GM12874 (cell line): Measurements from ENCODE around the gene EP400.

Source experiments
- TF ChIP-seq, protein P1 (sequence below): IDR thresholded peaks from 2 replicates; pipeline ENCODE4 v1.5.1; 2011; ENCODE audit warnings: low read depth, mild to moderate bottlenecking, control low read depth, low read length, moderate library complexity; ENCODE audit not compliant: insufficient read depth

The EP400 gene

DNA sequence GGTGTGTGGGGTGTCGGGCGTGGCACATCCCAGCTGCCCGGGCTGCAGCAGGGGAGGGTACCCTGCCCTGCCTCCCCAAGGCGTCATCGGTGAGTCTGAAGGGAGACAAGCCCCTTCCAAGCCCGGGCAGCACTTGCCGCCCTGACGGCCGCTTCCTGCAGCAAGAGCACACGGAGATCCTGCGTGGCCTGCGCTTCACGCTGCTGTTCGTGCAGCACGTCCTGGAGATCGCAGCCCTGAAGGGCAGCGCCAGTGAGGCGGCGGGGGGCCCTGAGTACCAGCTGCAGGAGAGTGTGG, 30.7 kb upstream of the EP400 start:
- TF ChIP-seq, protein P1, sequence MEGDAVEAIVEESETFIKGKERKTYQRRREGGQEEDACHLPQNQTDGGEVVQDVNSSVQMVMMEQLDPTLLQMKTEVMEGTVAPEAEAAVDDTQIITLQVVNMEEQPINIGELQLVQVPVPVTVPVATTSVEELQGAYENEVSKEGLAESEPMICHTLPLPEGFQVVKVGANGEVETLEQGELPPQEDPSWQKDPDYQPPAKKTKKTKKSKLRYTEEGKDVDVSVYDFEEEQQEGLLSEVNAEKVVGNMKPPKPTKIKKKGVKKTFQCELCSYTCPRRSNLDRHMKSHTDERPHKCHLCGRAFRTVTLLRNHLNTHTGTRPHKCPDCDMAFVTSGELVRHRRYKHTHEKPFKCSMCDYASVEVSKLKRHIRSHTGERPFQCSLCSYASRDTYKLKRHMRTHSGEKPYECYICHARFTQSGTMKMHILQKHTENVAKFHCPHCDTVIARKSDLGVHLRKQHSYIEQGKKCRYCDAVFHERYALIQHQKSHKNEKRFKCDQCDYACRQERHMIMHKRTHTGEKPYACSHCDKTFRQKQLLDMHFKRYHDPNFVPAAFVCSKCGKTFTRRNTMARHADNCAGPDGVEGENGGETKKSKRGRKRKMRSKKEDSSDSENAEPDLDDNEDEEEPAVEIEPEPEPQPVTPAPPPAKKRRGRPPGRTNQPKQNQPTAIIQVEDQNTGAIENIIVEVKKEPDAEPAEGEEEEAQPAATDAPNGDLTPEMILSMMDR = no peak

DNA sequence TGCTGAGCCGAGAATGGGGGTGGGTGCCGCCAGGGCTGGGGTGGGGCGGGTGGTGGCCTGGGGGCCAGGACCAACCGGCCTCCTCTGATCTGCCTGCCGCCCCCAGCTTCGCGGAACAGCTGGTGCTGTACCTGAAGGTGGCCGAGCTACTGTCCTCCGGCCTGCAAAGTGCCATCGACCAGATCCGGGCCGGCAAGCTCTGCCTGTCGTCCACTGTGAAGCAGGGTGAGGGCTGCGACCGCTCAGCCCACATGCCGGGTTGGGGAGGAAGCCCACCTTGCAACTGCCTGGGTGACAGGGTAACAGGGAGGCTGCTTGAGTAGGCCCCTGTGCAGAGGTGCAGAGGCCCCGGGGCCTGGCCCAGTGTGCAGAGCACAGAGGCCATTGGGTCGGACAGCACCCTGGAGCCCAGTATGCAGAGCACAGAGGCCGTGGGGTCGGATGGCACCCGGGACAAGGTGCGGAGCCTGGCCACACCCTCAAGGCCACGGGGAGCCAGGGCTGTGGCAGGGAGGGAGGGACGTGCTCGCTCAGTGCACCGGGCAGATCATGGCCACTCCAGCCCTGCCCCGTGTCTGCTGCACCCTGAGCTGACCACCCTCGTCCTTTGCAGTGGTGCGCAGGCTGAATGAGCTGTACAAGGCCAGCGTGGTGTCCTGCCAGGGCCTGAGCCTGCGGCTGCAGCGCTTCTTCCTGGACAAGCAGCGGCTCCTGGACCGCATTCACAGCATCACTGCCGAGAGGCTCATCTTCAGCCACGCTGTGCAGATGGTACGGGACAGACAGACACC, 30.2 kb upstream of the EP400 start:
- TF ChIP-seq, protein P1 = no peak

DNA sequence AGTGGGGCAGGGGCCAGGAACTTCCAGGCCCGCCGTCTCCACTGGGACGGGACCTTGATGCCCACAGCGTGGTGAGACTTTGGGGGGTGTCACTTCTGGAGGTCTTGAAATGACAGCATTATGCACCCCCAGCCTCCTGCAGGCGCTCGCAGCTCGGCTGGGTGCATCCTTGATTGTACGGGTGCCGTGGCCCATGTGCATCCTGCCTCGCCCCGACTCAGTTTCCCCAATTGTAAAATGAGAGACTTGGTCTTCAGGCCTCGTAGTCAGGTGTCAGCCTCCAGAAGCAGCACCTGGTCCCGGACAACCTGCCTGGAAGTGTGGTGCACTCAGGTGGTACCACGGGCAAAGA, 29.6 kb upstream of the EP400 start:
- TF ChIP-seq, protein P1 = no peak

DNA sequence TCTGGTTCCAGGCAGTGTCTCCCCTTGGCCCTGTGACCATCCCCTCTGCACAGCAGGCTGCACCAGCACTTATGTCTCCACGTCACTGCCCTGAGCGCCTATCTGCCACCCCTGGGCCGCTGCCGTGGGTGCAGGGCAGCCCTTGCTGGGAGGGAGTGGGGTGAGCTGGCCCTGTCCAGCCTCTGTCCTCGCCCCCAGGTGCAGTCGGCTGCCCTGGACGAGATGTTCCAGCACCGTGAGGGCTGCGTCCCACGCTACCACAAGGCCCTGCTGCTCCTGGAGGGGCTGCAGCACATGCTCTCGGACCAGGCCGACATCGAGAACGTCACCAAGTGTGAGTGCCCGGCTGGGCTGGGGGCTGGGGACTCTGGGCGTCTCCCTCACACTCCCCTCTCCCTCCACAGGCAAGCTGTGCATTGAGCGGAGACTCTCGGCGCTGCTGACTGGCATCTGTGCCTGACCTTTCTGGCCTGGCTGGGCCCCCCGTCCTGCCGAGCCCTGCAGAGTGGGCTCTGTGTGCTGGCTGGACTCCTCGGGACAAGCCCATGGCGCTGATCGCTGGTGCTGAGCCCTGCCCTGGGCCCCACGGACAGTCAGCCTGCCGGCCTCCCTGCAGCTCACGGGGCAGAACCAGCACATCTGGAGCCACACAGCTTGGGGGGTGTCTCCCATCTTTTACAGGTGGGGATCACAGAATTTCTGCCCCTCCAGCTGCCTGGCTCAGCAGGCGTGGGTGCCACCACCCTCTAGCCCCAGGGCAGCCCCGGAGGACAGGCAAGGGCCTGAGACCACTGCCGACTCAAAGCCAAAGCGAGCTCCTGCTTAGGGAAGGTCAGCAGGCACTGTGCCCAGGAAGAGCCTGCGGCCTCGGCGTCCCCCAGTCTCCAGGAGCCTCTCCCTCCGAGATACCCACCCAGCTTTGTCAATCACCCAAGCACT, 28.6 kb upstream of the EP400 start:
- TF ChIP-seq, protein P1 = no peak

DNA sequence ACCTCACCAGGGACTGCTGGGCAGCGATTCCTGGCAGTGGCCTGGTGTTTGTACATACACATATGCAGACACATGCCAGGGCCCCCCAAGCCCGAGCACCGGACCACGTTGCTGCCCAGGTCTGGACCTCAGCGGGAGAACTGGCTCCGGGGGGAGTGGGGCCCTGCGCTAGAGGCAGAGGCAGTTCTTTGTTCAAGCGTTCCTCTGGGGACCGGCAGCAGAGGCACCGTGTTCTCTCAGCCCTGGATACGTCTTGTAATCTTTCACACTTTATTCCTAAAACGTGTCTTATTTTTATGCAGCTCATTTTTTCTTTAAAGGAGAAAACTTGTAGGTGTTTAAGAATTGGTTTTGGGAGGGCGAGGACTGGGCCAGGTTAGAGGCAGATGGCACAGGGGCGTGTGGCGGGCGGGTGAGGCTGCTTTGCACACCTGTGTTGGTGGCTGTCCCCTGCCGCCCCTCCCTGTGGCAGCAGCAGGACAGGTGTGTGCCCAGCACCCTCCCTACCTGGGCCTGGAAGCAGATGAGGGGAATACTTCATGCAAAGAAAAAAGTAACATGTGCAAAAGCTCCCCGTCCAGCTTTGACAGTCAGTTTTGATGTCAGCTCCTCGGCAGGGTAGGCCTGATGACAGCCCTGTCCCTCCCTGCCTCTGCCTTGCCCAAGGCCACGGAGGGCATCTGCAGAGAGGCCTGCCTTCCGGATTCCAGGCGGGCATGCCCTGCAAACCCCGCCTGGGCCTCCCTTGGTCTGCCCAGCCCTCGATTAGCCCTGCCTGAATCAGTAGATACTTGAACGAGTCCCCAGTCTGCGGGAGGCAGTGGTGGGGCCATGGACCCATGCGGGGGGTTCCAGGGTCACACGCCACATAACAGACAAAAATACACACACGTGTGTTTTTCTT, 27.6 kb upstream of the EP400 start:
- TF ChIP-seq, protein P1 = no peak

DNA sequence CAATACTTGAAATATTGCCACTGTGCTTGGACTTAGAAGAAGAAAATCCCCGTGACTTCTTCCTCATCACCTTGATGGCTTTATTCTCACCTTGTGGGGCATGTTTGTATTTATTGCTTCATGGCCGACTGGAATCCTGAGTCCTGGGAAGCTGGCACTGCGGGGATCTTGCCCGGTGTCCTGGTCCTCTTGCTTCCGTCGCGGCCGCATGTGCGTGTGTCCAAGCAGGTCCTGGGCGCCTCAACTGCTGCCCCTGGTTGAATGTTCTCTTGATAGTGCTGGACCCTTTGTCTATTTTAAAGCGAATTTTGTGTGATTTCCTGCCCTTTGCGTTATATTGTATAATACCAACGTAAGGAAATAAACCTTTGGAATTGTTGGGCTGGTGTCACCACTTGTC, 27.0 kb upstream of the EP400 start:
- TF ChIP-seq, protein P1 = no peak

DNA sequence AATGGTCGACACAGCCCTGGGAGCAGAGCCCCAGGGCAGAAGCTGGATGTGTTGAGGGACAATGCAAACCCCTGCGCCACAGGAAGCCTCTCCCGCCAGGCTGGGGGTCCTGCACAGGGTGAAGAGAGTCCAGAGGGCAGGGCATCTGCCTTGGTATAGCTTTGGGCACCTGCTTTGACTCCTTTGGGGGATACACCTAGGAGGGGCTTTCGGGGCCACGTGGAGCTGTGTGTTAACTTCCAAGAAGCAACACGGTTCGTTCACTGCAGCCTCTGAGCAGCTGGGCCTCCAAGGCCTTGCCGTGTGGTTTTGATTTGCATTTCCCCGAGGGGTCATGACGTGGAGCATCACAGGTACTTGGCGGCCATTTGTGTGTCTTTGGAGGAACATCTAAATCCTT, 26.5 kb upstream of the EP400 start:
- TF ChIP-seq, protein P1 = no peak
